HG03571 (cell line): Measurements from ENCODE around the gene HS3ST3A1.

Experiments
- ATAC-seq: cut with Tn5 transposase; IDR thresholded peaks from one replicate; pipeline ENCODE4 v1.9.1; 2021; ENCODE audit not compliant: unreplicated experiment

HS3ST3A1 gene

DNA sequence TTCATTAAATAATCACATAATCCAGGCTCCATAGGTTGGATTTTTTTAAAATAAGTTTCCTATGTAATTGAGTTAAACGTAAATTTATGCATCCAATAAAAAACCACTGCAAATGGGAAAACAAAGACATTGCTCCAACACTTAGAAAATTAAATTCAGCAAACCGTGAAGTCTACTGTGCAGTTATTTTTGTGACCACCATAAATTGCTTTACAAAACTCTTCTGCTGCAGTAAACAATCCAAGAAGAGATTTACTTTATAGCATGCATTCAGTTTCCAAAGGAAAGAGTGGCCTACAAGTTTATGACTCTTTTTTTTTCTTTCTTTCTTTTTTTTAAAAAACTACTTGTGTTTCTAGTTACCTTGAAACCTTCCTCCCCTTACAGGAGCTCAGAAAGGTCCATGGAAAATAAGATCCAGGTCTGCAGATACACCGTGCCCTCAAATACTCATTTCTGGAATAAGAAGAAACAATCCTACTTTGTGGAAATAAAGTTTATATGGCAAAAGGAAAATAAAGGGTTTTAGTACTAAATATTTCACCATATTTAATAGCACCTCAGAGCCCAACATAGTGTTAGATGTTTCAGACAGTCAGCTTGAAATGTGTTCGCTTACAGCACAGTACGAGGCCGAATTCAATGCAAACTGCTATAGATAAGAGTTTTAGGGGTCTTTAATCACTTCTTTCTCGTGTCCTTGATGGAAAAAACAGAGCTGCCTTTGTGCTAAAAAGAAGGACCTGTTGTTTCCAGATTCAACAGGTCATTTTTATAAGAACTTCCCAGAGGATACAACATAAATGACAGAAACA lies 3.2 kb downstream of the HS3ST3A1 start:
- no peak for ATAC-seq

GRCh38 chr17:13597723-13598347 lies 3.9 kb downstream of the HS3ST3A1 start:
- ATAC-seq, result no peak

- no peak for ATAC-seq
Measured at GRCh38 chr17:13596241-13596923, 5.3 kb downstream of the HS3ST3A1 start.

DNA sequence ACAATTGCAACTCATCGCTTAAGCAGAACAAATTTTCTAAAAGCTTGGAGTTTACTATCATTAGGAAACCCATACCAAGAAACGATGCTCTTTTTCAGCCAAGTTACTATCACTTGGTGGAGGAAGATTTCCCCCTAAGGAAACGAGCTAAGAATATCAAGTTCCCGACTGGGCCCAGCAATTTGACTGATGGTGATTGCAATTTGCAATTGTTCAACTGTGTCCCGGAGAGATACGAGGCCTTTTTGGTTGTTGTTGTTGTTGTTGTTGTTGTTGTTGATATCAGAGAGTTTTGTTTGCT lies 6.2 kb downstream of the HS3ST3A1 start:
- ATAC-seq, result no peak

- ATAC-seq, result no peak
Measured at GRCh38 chr17:13594762-13595598, 6.7 kb downstream of the HS3ST3A1 start.

- no peak for ATAC-seq
Measured at GRCh38 chr17:13594310-13594709, 7.4 kb downstream of the HS3ST3A1 start.

GRCh38 chr17:13593757-13594156 lies 8.0 kb downstream of the HS3ST3A1 start:
- ATAC-seq, result no peak

GRCh38 chr17:13593021-13593751 lies 8.5 kb downstream of the HS3ST3A1 start:
- no peak for ATAC-seq

DNA sequence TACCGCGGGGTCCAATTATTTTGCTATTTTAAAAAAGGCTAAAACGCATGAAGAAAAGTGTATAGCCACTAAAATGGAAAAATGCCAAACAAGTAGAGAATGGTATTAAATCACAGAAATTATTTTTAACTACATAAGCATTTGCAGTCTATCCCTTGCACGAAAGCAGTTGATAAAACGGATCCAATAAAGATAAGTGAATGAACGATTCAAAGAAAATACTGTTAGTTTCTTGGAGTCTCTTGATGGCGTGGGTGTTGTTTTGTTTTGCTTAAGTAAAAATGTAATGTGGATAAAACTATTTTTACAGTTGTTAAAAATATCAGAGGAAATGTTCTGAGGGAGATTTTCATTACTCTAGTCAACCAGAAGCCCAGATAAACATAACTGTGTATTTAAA lies 9.3 kb downstream of the HS3ST3A1 start:
- no peak for ATAC-seq

GRCh38 chr17:13590441-13590840 lies 11.3 kb downstream of the HS3ST3A1 start:
- no peak for ATAC-seq

- no peak for ATAC-seq
Measured at GRCh38 chr17:13589658-13590057, 12.1 kb downstream of the HS3ST3A1 start.

DNA sequence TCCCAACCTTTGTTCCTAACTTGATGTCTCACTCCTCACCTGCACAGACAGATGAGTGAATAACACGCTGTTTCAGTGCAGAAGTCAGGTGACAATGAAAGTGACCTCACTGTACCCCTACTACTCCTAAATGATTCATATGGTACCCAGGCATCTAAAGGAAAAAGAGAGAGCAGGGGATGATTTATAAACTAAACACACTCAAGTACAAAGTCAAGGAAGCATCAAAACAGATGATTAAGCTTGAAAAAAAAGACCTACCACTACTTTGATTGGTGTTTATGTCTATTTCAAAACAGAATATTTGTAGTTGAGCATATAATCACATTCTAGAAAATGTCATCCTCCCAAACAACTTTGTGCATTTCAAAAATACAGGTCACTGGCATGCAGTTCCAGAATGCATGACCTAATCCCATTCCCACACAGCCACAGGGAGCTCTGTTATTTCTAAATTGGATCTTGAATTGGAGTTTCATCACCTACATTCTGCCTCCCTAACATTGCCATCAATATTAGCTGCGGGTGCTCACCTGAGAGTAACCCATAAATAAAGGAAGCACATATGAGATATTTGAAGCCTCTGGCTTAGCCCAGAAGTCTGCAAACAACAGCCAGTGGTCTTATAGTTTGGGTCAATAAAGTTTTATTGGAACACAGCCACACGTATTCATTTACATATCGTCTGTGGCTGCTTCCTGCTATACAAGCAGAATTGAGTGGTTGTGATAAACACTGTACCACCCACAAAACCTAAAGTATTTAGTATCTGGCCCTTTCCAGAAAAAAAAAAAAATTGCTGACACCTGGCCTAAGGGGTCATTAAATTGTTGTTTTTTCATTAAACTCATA lies 14.0 kb downstream of the HS3ST3A1 start:
- ATAC-seq, result no peak

- no peak for ATAC-seq
Measured at GRCh38 chr17:13584701-13585080, 17.0 kb downstream of the HS3ST3A1 start.

DNA sequence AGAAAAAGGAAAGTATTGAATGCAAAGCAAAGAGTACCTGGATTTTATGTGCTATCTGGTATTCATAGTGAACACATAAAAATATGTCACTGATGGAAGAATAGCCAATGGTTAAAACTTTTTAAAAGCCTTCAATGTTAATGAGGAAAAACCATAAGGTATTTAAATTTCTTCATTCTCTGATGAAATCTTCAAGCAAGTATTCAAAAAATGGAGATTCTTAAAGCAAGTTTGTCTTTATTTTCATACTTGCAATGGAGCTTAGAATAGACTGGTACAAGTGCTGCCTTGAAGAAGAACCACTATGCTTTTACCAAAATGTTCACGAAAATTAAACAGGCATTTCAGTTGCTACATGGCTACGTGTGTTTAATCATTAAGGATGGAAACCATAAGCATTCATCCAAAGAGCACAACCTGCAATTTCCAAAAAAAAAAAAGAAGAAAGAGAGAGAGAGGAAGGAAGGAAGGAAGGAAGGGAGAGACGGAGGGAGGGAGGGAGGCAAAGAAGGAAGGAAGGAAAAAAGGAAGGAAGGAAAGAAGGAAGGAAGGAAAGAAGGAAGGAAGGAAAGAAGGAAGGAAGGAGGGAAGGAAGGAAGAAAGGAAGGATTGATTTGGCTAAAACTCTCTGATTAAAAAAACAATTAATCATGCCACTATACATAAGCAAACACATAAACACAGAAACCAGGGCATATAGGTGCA lies 17.6 kb downstream of the HS3ST3A1 start:
- no peak for ATAC-seq

DNA sequence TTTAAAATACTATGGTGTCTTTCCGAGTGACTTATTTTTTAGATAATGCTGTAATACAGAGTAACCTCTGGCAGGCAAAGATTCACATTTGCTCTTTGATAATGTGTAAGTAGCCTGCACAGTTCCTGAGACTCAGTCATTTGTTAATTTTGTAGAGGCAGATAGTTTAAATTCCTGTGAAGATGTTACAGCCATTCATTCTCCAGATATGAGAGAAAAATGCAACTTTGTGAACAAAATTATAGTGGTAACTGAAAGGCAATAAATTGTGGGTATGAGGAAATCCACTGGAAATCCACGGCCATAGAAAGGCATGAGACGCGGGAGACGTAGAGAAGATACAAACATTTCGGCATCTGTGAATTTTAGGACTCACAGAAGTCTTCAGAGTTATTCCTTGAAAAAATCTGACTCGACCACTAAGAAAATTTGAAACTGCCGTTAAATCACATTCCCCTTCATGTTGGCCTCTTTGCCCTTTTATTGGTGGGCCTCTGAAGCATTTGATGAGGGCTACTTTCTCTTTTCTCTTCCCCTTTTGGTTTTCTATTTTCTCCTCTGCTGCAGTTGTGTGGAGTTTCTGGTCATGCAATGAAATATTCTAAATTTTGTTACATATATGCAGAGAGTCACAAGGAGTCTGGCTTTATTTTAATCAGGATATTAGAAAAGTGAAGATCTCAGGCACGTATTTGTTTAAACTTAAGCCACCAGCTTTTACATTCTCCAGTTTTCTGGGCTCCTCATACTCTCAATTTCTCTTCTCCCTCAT lies 18.8 kb downstream of the HS3ST3A1 start:
- ATAC-seq, result no peak

- no peak for ATAC-seq
Measured at GRCh38 chr17:13581925-13582324, 19.8 kb downstream of the HS3ST3A1 start.

DNA sequence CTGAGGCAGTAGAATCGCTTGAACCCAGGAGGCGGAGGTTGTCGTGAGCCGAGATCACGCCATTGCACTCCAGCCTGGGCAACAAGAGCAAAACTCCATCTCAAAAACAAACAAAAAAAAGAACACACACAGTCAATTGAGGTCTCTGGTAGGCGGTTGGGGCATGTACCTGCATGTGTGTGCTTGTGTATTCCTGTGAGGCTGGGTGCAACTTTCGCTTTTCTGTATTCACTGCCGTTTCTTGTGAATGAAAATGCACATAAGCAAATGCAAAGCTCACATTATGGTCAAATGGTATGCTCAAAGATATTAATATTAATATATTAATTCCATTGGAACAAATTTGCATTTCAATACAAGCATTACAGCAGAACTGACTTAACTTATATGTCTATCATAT lies 20.9 kb downstream of the HS3ST3A1 start:
- no peak for ATAC-seq
